Suppressor macrophage treated with lipopolysaccharide for 1 hour (primary cell): ENCODE data around the gene LECT2.

Experiments used
- DNase-seq, 3 donors: peaks; one replicate each; pipeline ENCODE4 v3.0.0-alpha.2; 2020 to 2022

Gene LECT2

DNA sequence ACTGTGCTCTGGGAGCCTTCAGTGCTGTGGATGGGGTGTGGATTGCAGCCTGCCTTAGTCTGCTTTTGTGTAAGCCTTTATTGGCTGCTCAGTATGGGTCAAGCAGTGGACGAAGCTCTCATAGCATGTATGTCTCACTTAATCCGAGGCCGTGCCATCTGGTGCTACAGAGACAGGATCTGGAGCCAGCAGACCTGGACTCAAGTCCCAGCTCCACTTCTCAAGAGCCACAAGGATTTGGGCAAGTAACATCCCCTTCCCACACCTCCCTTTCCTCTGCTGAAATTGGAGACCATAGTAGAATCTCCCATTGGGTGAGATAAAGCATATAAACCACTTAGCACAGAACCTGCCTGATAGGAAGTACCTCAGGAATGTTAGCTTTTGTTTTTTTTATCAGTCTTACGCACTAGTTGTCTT is 23.4 kb upstream of the LECT2 start:
- no peak for DNase-seq

DNA sequence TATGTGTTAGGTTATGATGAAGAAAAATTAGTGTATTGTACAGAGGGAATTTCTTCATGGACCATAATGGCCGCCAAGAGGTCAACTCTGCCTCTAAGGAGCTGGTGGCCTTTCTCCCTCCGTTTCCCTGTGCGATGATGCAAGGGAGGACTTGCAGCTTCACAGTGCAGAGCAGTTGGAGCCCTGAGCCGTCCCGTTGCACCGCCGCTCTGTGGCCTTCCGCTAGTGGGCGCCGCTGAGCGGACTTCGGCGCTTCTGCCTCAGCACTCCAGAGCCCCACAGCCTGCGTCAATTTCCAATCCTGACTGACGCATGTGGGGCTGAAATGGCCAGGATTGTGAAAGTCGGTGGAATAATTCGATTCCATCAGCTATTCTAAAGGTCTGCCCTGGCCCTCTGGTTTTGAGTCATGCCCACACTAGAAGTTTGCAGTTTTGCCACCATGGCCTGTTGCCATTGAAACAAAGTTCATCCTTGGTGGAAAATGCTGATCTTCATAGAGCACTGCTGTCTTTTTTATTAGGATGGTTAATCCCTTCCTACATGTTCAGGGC is 22.7 kb upstream of the LECT2 start:
- peak; percentile 96 to 99 (median 98) for DNase-seq

DNA sequence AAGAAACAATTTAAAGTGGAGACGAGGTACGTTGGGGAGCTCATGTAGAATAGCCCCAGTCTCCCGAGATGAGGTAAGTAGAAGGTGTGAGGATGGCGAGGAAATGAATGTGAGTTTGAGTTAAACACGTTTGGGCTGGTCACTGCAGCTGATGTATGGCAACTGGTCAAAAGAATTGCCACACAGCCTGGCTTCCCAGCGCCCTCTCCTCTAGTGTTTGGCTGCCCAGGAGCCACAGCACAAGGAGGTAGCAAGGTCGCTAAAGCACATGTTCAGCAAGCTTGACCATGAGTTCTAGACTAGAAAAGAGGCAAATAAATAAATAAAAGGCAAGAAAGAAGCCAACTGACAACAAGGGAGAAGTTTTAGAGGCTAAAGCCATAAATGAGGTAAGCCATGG is 21.4 kb upstream of the LECT2 start:
- no peak for DNase-seq

DNA sequence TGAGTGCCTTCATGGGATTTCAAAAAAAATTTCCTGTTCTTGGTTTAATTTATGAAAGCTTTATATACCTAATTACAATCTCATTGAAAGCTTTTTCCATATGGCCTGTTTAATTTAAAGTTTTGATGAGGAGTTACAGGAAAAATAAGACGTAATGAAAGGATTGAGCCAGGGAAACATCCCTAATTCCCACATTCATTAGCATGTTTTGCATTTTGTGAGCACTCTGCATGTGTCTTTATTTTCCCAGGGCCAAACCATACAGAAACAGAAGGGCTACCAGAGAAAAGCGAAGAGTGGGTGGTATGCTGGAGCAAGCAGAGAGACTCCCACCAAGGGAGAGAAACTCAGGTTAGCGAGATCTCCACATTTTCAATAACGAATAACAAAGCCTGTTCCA is 20.3 kb upstream of the LECT2 start:
- DNase-seq = no peak

DNA sequence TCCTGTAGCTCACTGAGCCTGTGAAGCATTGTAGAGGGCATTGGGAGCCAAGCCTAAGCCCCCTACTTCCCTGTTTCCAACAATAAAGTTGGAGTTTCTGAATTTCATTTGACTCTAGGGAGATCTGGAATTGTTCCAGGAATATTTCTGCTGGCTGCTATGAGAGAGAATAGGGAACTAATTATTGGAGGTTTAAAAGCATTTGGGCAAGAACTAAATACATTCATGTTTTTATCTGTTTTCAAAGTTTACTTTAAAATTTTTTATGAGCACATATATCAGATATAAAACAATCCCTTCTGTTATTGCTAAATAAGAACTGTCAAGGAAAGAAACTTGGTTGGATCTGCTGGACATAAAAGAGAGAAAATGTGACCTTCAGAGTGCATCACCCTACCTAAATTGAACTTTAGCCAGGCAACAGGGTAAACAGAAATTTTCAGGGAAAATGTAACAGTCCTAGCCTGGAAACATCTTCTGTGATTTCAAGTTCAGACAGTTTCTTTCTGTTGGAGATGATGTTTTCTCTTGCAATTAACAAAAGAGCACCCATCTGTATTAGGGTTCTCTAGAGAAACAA is 19.3 kb upstream of the LECT2 start:
- no peak for DNase-seq

DNA sequence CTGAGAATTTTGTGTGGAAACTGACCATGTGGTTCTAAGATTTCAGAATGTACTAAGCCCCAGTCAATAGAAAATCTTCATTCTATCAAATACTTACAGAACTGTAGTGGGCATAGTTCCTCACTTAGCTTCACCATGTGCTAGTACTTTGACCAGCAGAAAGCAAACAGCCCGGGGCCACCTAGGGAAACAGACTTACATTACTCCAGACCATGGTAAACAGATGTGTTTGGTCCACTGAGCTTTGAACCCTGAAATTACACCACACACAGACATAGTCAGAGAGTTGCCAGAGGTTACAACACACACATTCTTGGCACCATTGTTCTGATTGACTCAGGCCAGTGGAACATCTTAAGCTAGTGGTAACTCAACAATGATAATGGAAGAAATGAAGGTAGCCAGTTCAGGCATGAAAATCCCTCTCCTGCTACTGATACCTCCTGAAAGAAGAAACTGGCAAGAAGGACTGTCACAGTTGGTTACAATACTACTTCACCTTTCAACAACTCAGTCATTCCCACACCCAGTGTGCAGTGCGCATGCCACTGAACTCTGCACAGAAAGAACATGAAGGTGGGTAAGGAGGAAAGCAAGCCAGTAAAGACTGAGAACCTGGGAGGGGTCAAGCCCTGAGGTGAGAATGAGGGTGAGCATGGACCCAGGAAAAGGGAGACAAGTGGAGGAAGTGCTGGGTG is 18.7 kb upstream of the LECT2 start:
- DNase-seq = no peak

DNA sequence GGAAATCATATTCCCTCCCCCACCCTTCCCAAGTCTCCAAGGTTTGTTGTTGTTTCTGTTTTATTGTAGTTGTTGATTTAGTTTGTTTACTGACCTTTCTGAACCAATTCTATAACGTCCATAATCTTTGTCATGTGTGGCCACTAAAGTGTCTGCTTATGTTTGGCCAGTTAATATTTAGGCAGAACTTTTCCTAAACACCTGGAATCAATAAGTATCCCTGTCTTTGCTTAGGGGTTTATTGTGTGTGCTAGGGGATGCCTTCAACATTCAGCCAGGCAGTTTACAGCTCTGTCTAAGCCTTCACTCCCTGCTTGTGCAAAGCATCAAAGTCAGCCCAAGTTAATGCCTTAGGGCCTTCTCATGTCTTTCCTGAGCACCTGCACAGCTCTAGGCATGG is 16.9 kb upstream of the LECT2 start:
- DNase-seq = no peak

GRCh38 chr5:135966790-135967189 is 12.0 kb upstream of the LECT2 start:
- DNase-seq = no peak

DNA sequence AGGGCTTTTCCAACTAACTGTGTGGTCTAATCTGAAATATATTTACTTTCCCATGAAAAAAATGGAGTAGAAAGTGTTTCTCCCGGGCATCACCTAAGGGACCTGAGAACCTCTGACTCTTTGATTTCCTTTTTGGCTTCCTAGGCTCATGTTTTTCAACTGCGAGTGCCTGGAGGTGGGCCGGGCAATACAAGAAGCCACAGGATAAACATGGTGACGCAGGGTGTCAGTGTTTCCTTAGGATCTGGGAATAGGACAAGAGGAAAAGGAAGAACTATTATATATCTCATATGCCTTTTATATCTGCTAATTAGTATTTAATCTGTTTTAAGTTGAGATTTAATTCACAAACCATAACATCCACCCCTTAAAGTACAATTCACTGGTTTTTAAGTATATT is 11.4 kb upstream of the LECT2 start:
- DNase-seq = no peak

DNA sequence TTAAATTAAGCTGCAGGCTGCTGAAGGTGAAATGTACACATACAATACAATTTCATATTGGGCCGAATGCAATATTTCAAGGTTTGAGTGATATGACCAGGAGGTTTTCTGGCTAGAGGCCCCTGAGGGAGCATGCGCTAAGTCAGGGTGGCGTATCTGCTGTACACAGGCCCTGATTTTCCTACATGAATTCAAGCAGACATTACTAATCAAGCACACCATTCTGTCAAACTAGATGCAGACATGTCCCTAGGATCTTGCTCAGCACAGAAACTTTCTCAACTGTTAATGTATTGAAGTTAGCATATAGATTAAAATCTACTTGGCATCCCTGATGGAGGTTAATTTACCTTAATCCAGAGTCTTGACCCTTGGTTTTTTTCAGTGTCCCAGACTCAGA is 10.7 kb upstream of the LECT2 start:
- no peak for DNase-seq

- DNase-seq = peak; percentile 44 to 68 (median 63)
Observed at GRCh38 chr5:135964670-135965320, 10.0 kb upstream of the LECT2 start.

GRCh38 chr5:135955525-135955924 is 742 bp upstream of the LECT2 start:
- DNase-seq = no peak

DNA sequence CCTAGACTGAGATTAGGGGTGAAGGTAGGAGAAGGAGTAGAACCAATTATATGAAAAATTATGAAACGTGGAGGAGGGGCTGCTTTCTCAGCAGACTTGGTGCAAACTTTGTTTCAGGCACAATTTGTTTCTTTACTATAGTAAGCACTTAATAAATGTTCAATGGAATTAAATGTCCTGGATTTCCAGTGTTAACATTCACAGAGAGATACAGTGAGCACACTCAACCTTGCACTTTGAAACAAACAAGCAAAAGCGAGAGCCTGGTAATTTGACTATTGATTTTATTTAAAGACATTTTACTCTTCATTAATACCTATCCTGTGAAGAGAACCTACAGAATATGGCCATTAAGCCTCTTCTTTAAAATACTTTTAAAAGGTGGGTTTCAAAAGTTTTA is 933 bp downstream of the LECT2 start:
- DNase-seq = no peak

GRCh38 chr5:135952683-135953082 is 2.1 kb downstream of the LECT2 start:
- DNase-seq = no peak

GRCh38 chr5:135951807-135952206 is 3.0 kb downstream of the LECT2 start:
- no peak for DNase-seq

GRCh38 chr5:135951257-135951656 is 3.5 kb downstream of the LECT2 start:
- DNase-seq = no peak

- no peak for DNase-seq
Observed at GRCh38 chr5:135950611-135951010, 4.2 kb downstream of the LECT2 start.

DNA sequence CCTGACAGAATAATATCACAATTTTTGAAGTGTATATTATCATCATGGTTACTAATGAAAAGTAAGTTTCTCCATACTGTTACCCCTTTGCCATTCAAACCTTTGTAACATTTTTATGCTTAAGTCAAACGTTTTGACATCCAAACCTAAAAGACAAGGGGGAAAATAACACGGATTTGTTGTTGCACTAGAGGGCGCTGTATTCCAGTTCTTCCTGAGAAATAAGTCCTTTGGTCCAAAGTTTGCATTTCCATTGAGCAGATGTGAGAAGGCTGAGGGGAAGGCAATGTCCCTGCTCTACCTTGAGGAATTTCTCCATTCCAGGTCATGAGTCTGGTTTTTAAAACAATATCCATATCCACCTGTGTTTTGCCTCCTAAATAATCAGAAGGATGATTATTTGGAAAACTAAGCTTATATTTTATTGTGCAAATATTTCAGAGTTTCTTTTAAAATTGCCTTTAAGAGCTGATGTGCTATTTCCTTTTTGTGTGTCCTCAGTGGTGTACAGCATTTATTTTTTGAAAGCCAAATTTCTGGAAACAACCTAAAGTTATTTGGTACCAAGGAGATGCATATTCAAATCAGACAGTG is 9.7 kb downstream of the LECT2 start:
- peak; percentile 88 to 93 (median 90) for DNase-seq

- DNase-seq = no peak
Observed at GRCh38 chr5:135944564-135944963, 10.2 kb downstream of the LECT2 start.

DNA sequence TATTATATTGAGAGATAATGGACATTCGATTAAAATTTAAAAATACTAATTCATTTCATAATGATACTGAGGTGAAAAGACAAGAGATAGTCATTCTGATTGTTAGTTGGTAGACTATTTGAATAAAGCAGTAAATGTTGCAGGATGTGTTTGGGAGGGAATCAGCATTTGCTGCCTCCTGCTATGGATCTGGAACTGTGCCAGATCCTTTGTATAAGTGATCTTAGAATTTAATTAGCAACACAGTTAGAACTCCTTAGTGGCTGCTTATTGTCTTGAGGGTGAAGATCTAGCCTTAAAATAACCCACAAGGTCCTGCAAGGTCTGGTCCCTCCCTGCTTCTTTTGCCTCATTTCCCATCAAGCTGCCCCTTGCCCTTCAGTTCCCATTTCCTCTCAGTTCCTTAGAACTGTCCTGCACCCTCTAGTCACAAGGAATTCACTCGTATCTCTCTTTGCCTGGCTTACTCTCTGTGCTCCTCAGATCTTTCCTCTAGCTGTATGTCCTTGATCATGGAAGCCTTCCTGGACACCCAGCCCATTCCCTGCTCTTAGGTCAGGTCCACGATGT is 12.5 kb downstream of the LECT2 start:
- DNase-seq = no peak

GRCh38 chr5:135941711-135942110 is 13.1 kb downstream of the LECT2 start:
- no peak for DNase-seq

DNA sequence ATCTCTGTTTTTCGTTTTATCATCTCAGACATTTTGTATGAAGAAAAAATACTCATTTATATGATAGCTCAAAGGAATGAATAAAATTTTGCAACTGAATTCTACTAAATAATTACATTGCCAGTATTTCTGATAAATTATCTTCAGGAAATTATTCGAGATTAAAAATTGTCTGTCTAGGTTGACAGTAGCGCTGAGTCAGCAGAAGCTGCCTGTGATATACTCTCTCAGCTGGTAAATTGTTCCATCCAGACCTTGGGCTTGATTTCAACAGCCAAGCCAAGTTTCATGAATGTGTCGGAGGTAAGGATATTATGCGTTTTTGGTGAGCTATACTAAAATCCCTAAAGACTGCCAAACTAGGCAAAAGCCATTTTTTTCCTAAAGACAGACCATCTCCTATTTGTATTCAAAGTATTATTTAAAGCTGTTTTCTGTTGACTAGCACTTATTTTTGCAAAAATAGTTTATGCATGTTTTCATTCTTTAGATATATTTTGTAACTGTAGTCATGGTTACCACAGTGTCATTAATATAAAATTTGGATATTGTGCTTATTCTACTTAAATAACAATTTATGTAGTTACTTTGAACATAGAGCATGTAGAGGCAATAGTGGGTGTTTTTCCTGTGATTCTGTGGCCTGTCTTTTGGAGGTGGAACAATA is 17.4 kb downstream of the LECT2 start:
- DNase-seq = no peak

DNA sequence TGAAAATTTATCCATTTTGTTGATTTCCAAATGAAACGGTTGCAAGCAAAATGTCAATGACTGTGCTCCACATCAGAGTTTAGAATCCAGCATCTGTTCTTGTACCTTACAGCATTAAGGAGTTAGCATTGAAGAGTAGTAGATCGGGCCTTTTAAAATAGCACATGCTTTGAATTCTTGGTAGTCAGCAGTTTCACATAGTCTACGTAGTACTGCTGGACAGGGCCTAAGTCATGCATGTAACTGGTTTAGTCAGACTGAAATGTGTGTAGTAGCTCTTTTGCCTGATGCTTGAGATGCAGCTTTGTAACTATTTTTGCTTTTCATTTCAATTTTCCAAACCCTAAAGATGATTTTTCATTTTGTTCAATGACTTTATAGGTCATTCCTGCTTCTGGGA is 19.8 kb downstream of the LECT2 start:
- no peak for DNase-seq
